Common myeloid progenitor, CD34-positive (primary cell): ENCODE results near the gene STMP1.

Source experiments
- CTCF ChIA-PET: fragments of 350-600 bp; sonication (Branson Sonifier 250); formaldehyde crosslinking; loops from one replicate; lab custom pipeline; 2021; ENCODE audit warnings: antibody characterized with exemption; lab: Charles Lee
- POLR2A ChIA-PET: fragments of 350-600 bp; sonication (Branson Sonifier 250); formaldehyde crosslinking; loops from one replicate; lab custom pipeline; 2021; ENCODE audit warnings: antibody characterized with exemption; lab: Charles Lee
- DNase-seq, 3 donors: peaks; one replicate each; pipeline versions ENCODE4 v3.0.0 to v3.0.0-alpha.2; 2013
- H3K27ac ChIP-seq, 2 experiments: 1 replicate in 1 of 2; 2 replicates in 1 of 2; pipeline ENCODE4 v1.7.0; 2013; ENCODE audit warnings: inconsistent platforms in 2 of 2, low read length in 2 of 2, mild to moderate bottlenecking in 2 of 2, low read depth in 1 of 2, moderate library complexity in 1 of 2; ENCODE audit not compliant: severe bottlenecking in 2 of 2, insufficient read depth in 1 of 2, poor library complexity in 1 of 2
- H3K27me3 ChIP-seq, 5 experiments: replicated peaks in 2 of 5; 1 replicate in 3 of 5; 2 replicates in 2 of 5; pipeline versions ENCODE4 v1.6.1 to v1.7.0; 2013; ENCODE audit warnings: low read length in 4 of 5, mild to moderate bottlenecking in 2 of 5, moderate library complexity in 2 of 5, inconsistent platforms in 1 of 5; ENCODE audit not compliant: insufficient read depth in 5 of 5, control insufficient read depth in 4 of 5
- H3K36me3 ChIP-seq, 4 experiments: 1 replicate in 2 of 4; 2 replicates in 2 of 4; pipeline versions ENCODE4 v1.6.1 to v1.7.0; 2013; ENCODE audit warnings: low read length in 3 of 4, control low read depth in 1 of 4, mild to moderate bottlenecking in 1 of 4; ENCODE audit not compliant: control insufficient read depth in 4 of 4, insufficient read depth in 4 of 4
- H3K4me1 ChIP-seq, 4 experiments: 1 replicate in 3 of 4; 2 replicates in 1 of 4; pipeline versions ENCODE4 v1.6.1 to v1.7.1; 2013; ENCODE audit warnings: low read length in 3 of 4, mild to moderate bottlenecking in 3 of 4, control low read depth in 1 of 4, inconsistent platforms in 1 of 4, moderate library complexity in 1 of 4; ENCODE audit not compliant: control insufficient read depth in 4 of 4, insufficient read depth in 4 of 4; ENCODE audit errors: control extremely low read depth in 1 of 4
- H3K4me3 ChIP-seq, 7 experiments: 1 replicate in 4 of 7; 2 replicates in 3 of 7; pipeline versions ENCODE4 v1.5.1 to v1.7.0; 2013; ENCODE audit warnings: mild to moderate bottlenecking in 7 of 7, low read length in 6 of 7, moderate library complexity in 6 of 7, inconsistent platforms in 2 of 7, low read depth in 2 of 7, control low read depth in 1 of 7; ENCODE audit not compliant: insufficient read depth in 4 of 7, control insufficient read depth in 1 of 7; ENCODE audit errors: extremely low read depth in 1 of 7
- H3K9me3 ChIP-seq, 5 experiments: 1 replicate in 4 of 5; 2 replicates in 1 of 5; pipeline versions ENCODE4 v1.6.1 to v1.7.1; 2013; ENCODE audit warnings: low read length in 4 of 5, mild to moderate bottlenecking in 2 of 5, inconsistent platforms in 1 of 5, low read depth in 1 of 5, moderate library complexity in 1 of 5; ENCODE audit not compliant: control insufficient read depth in 4 of 5, insufficient read depth in 2 of 5; ENCODE audit errors: control extremely low read depth in 1 of 5
- WGBS: methylation state at CpG from one replicate; pipeline ENCODE4 v1.1.5; 2013; ENCODE audit not compliant: insufficient coverage; 5-methylcytosine and 5-hydroxymethylcytosine counted together

STMP1 gene

GRCh38 chr7:135682191-135682590 is 19.9 kb downstream of the STMP1 start:
- H3K36me3 ChIP-seq = peaks cover 5 to 18% (median 12%) of the 10 kb centered on the region in 4 experiments
- no peak for DNase-seq
- WGBS = 88% methylated on average over 1 of the region's 3 CpGs
- H3K9me3 ChIP-seq = no peaks in the 10 kb centered on the region
- no peaks in the 10 kb centered on the region for H3K27me3 ChIP-seq
- no peak overlapping the region for H3K4me3 ChIP-seq
- CTCF ChIA-PET = interaction anchor here (1.3 to 1.4 kb wide), 3 partner anchors 21 to 1944 kb away, joined by 3 to 4 read pairs (median 3); no protein-coding TSS in a partner anchor
- H3K27ac ChIP-seq = no peak overlapping the region
- POLR2A ChIA-PET = no interaction called here
- H3K4me1 ChIP-seq = no peaks in the 10 kb centered on the region

GRCh38 chr7:135683609-135684008 is 21.3 kb downstream of the STMP1 start:
- H3K4me3 ChIP-seq = no peak overlapping the region
- CTCF ChIA-PET = interaction anchor here (2.6 kb wide), 1 partner anchor 10 kb away, joined by 8 read pairs; no protein-coding TSS in a partner anchor
- peaks cover 0 to 12% (median 6%) of the 10 kb centered on the region in 4 experiments for H3K36me3 ChIP-seq
- H3K27ac ChIP-seq = no peak overlapping the region
- no peaks in the 10 kb centered on the region for H3K9me3 ChIP-seq
- no peak for DNase-seq
- WGBS = 100% methylated on average over 1 of the region's 3 CpGs
- H3K4me1 ChIP-seq = no peaks in the 10 kb centered on the region
- no peaks in the 10 kb centered on the region for H3K27me3 ChIP-seq
- POLR2A ChIA-PET = no interaction called here

GRCh38 chr7:135684136-135684535 is 21.8 kb downstream of the STMP1 start:
- H3K27ac ChIP-seq = no peak overlapping the region
- WGBS = 86% methylated on average over 3 of the region's 3 CpGs
- no peak for DNase-seq
- no peaks in the 10 kb centered on the region for H3K27me3 ChIP-seq
- CTCF ChIA-PET = interaction anchor here (2.6 kb wide), 1 partner anchor 11 kb away, joined by 8 read pairs; no protein-coding TSS in a partner anchor
- no peaks in the 10 kb centered on the region for H3K4me1 ChIP-seq
- H3K4me3 ChIP-seq = no peak overlapping the region
- H3K36me3 ChIP-seq = peaks cover 0 to 7% (median 6%) of the 10 kb centered on the region in 4 experiments
- H3K9me3 ChIP-seq = no peaks in the 10 kb centered on the region
- POLR2A ChIA-PET = no interaction called here

GRCh38 chr7:135684699-135685098 is 22.4 kb downstream of the STMP1 start:
- no peaks in the 10 kb centered on the region for H3K27me3 ChIP-seq
- ChIA-PET CTCF (interaction anchor here (2.6 kb wide), 1 partner anchor 11 kb away, joined by 8 read pairs; no protein-coding TSS in a partner anchor), POLR2A (no interaction called here)
- 95% methylated on average over 3 of the region's 5 CpGs for WGBS
- H3K36me3 ChIP-seq = peaks cover 0 to 9% (median 3%) of the 10 kb centered on the region in 4 experiments
- H3K27ac ChIP-seq = no peak overlapping the region
- no peaks in the 10 kb centered on the region for H3K9me3 ChIP-seq
- H3K4me3 ChIP-seq = no peak overlapping the region
- H3K4me1 ChIP-seq = no peaks in the 10 kb centered on the region
- no peak for DNase-seq

GRCh38 chr7:135685306-135686084 is 23.2 kb downstream of the STMP1 start:
- CTCF ChIA-PET = interaction anchor here (0.6 to 2.6 kb wide), 2 partner anchors 12 to 992 kb away, joined by 3 to 8 read pairs; no protein-coding TSS in a partner anchor
- WGBS = 95% methylated on average over 8 of the region's 9 CpGs

GRCh38 chr7:135687466-135687865 is 25.2 kb downstream of the STMP1 start:
- H3K4me1 ChIP-seq = no peaks in the 10 kb centered on the region
- WGBS = 75% methylated on average over 1 of the region's 1 CpG
- no peaks in the 10 kb centered on the region for H3K27me3 ChIP-seq
- no peak overlapping the region for H3K4me3 ChIP-seq
- no peaks in the 10 kb centered on the region for H3K9me3 ChIP-seq
- DNase-seq = no peak
- ChIA-PET POLR2A (no interaction called here), CTCF (interaction anchor here (1.3 kb wide), 1 partner anchor 13 kb away, joined by 4 read pairs; no protein-coding TSS in a partner anchor)
- H3K36me3 ChIP-seq = peaks cover 0 to 15% (median 3%) of the 10 kb centered on the region in 4 experiments
- H3K27ac ChIP-seq = no peak overlapping the region

More at GRCh38 chr7:135685306-135686084, 23.2 kb downstream of the STMP1 start:
- no peak overlapping the region for H3K27ac ChIP-seq
- POLR2A ChIA-PET = no interaction called here
- no peaks in the 10 kb centered on the region for H3K9me3 ChIP-seq
- no peaks in the 10 kb centered on the region for H3K4me1 ChIP-seq
- H3K4me3 ChIP-seq = no peak overlapping the region
- H3K36me3 ChIP-seq = peaks cover 0 to 9% (median 4%) of the 10 kb centered on the region in 4 experiments
- no peaks in the 10 kb centered on the region for H3K27me3 ChIP-seq
- DNase-seq = no peak

GRCh38 chr7:135690566-135690965 is 28.3 kb downstream of the STMP1 start:
- no peaks in the 10 kb centered on the region for H3K9me3 ChIP-seq
- DNase-seq = no peak
- no peaks in the 10 kb centered on the region for H3K4me1 ChIP-seq
- no peaks in the 10 kb centered on the region for H3K27me3 ChIP-seq
- no peak overlapping the region for H3K4me3 ChIP-seq
- peaks cover 0 to 12% (median 1%) of the 10 kb centered on the region in 4 experiments for H3K36me3 ChIP-seq
- POLR2A ChIA-PET = no interaction called here
- CTCF ChIA-PET = interaction anchor here (1.0 kb wide), 2 partner anchors 11 to 18 kb away, joined by 3 read pairs; no protein-coding TSS in a partner anchor
- 100% methylated on average over 3 of the region's 3 CpGs for WGBS
- H3K27ac ChIP-seq = no peak overlapping the region
